IPS-15b (cell line): ENCODE data around the gene PLEKHG2.

Experiments
- H3K27me3 ChIP-seq: one replicate; pipeline ENCODE4 v1.6.1; 2013; ENCODE audit warnings: low read length; ENCODE audit not compliant: control insufficient read depth, insufficient read depth
- H3K36me3 ChIP-seq: one replicate; pipeline ENCODE4 v1.6.1; 2013; ENCODE audit warnings: low read length; ENCODE audit not compliant: control insufficient read depth, insufficient read depth
- H3K4me1 ChIP-seq: one replicate; pipeline ENCODE4 v1.6.1; 2013; ENCODE audit warnings: mild to moderate bottlenecking, low read length; ENCODE audit not compliant: control insufficient read depth, insufficient read depth
- H3K4me3 ChIP-seq: one replicate; pipeline ENCODE4 v1.5.1; 2013; ENCODE audit warnings: low read depth, low read length
- H3K9ac ChIP-seq: one replicate; pipeline ENCODE4 v1.6.1; 2013; ENCODE audit warnings: low read depth, mild to moderate bottlenecking, low read length
- H3K9me3 ChIP-seq: one replicate; pipeline ENCODE4 v1.6.1; 2013; ENCODE audit warnings: mild to moderate bottlenecking, low read length; ENCODE audit not compliant: control insufficient read depth, insufficient read depth

Gene PLEKHG2

GRCh38 chr19:39412100-39412866 lies at the start of gene PLEKHG2:
TSS of gene PLEKHG2 (plus strand) at chr19:39412669. CDS start at chr19:39414087, 1,418 bp downstream.
- Histone ChIP-seq H3K4me3 (peak within 1 kb of the TSS; percentile 97), H3K9me3 (no peaks in the 10 kb centered on the region), H3K27me3 (no peaks in the 10 kb centered on the region), H3K9ac (peak within 1 kb of the TSS; percentile 92), H3K36me3 (peaks cover 23% of the 10 kb centered on the region), H3K4me1 (peaks cover 18% of the 10 kb centered on the region)

GRCh38 chr19:39362682-39363657 lies 49.5 kb upstream of the PLEKHG2 start:
- H3K36me3 ChIP-seq: peaks cover 22% of the 10 kb centered on the region
- no peaks in the 10 kb centered on the region for H3K27me3 ChIP-seq
- H3K9me3 ChIP-seq: no peaks in the 10 kb centered on the region
- no peak overlapping the region for H3K4me3 ChIP-seq
- H3K9ac ChIP-seq: no peak overlapping the region
- no peaks in the 10 kb centered on the region for H3K4me1 ChIP-seq

GRCh38 chr19:39363901-39364457 lies 48.5 kb upstream of the PLEKHG2 start:
- no peaks in the 10 kb centered on the region for H3K9me3 ChIP-seq
- H3K9ac ChIP-seq: no peak overlapping the region
- peaks cover 14% of the 10 kb centered on the region for H3K36me3 ChIP-seq
- no peaks in the 10 kb centered on the region for H3K27me3 ChIP-seq
- no peaks in the 10 kb centered on the region for H3K4me1 ChIP-seq
- H3K4me3 ChIP-seq: no peak overlapping the region

GRCh38 chr19:39365531-39365930 lies 46.9 kb upstream of the PLEKHG2 start:
- H3K4me3 ChIP-seq: no peak overlapping the region
- H3K9ac ChIP-seq: no peak overlapping the region
- H3K36me3 ChIP-seq: peaks cover 17% of the 10 kb centered on the region
- H3K4me1 ChIP-seq: no peaks in the 10 kb centered on the region
- H3K9me3 ChIP-seq: no peaks in the 10 kb centered on the region
- no peaks in the 10 kb centered on the region for H3K27me3 ChIP-seq

- Histone ChIP-seq H3K4me3 (no peak overlapping the region), H3K36me3 (peaks cover 24% of the 10 kb centered on the region), H3K4me1 (no peaks in the 10 kb centered on the region), H3K27me3 (no peaks in the 10 kb centered on the region), H3K9ac (no peak overlapping the region), H3K9me3 (no peaks in the 10 kb centered on the region)
These were observed 43.3 kb upstream of the PLEKHG2 start for GRCh38 chr19:39369200-39369599.

GRCh38 chr19:39370735-39371134 lies 41.7 kb upstream of the PLEKHG2 start:
- Histone ChIP-seq H3K4me1 (no peaks in the 10 kb centered on the region), H3K27me3 (no peaks in the 10 kb centered on the region), H3K4me3 (no peak overlapping the region), H3K36me3 (peaks cover 34% of the 10 kb centered on the region), H3K9me3 (no peaks in the 10 kb centered on the region), H3K9ac (no peak overlapping the region)

GRCh38 chr19:39372047-39372802 lies 40.2 kb upstream of the PLEKHG2 start:
- Histone ChIP-seq H3K4me3 (no peak overlapping the region), H3K36me3 (peaks cover 42% of the 10 kb centered on the region), H3K4me1 (no peaks in the 10 kb centered on the region), H3K9me3 (no peaks in the 10 kb centered on the region), H3K9ac (no peak overlapping the region), H3K27me3 (no peaks in the 10 kb centered on the region)

GRCh38 chr19:39372941-39373340 lies 39.5 kb upstream of the PLEKHG2 start:
- Histone ChIP-seq H3K9me3 (no peaks in the 10 kb centered on the region), H3K27me3 (no peaks in the 10 kb centered on the region), H3K36me3 (peaks cover 49% of the 10 kb centered on the region)

GRCh38 chr19:39375929-39376328 lies 36.5 kb upstream of the PLEKHG2 start:
- H3K36me3 ChIP-seq: peaks cover 58% of the 10 kb centered on the region
- no peaks in the 10 kb centered on the region for H3K27me3 ChIP-seq
- no peaks in the 10 kb centered on the region for H3K4me1 ChIP-seq
- no peaks in the 10 kb centered on the region for H3K9me3 ChIP-seq
- no peak overlapping the region for H3K4me3 ChIP-seq
- no peak overlapping the region for H3K9ac ChIP-seq

More at GRCh38 chr19:39372941-39373340, 39.5 kb upstream of the PLEKHG2 start:
- Histone ChIP-seq H3K4me1 (no peaks in the 10 kb centered on the region), H3K4me3 (no peak overlapping the region), H3K9ac (no peak overlapping the region)

- Histone ChIP-seq H3K4me3 (no peak overlapping the region), H3K36me3 (peaks cover 72% of the 10 kb centered on the region), H3K27me3 (no peaks in the 10 kb centered on the region), H3K9ac (no peak overlapping the region), H3K4me1 (no peaks in the 10 kb centered on the region), H3K9me3 (no peaks in the 10 kb centered on the region)
These were observed 34.8 kb upstream of the PLEKHG2 start for GRCh38 chr19:39377373-39378362.
